Endothelial cell (in vitro differentiated cells): ENCODE data around the gene BRF1. TPM values are rescaled to one million over a fixed set of nuclear protein-coding genes. Genes with fewer than 3 reads are reported as not detected.
"Not testable (repeated sequence)": the region's sequence is repeated elsewhere in the genome, so short reads cannot be mapped to it uniquely, and the experiment has no call there.

Source experiments
- DNase-seq: peaks from one replicate; pipeline ENCODE4 v3.0.0; 2021; ENCODE audit warnings: low spot score
- H3K27ac Mint-ChIP-seq: one replicate; pipeline ENCODE4 v1.8.0; 2021; ENCODE audit warnings: mixed read lengths, inconsistent platforms; ENCODE audit not compliant: unreplicated experiment
- H3K27me3 Mint-ChIP-seq: one replicate; pipeline ENCODE4 v1.8.0; 2021; ENCODE audit warnings: mild to moderate bottlenecking, moderate library complexity, mixed read lengths, inconsistent platforms; ENCODE audit not compliant: unreplicated experiment
- H3K36me3 Mint-ChIP-seq: one replicate; pipeline ENCODE4 v1.8.0; 2021; ENCODE audit warnings: mild to moderate bottlenecking, low read depth, mixed read lengths, inconsistent platforms; ENCODE audit not compliant: unreplicated experiment
- H3K4me1 Mint-ChIP-seq: one replicate; pipeline ENCODE4 v1.8.0; 2021; ENCODE audit warnings: mild to moderate bottlenecking, mixed read lengths, inconsistent platforms; ENCODE audit not compliant: unreplicated experiment
- H3K4me3 Mint-ChIP-seq: one replicate; pipeline ENCODE4 v1.8.0; 2021; ENCODE audit warnings: mild to moderate bottlenecking, mixed read lengths, inconsistent platforms; ENCODE audit not compliant: unreplicated experiment
- H3K9me3 Mint-ChIP-seq: one replicate; pipeline ENCODE4 v1.8.0; 2021; ENCODE audit warnings: mixed read lengths, inconsistent platforms; ENCODE audit not compliant: unreplicated experiment
- total RNA-seq: library from RNA; stranded (reverse); fragmentation: NEBNext Ultra II Directional; extraction: Animal tissue kit (Norgen Biotek cat#: 25700); gene quantifications from one replicate; pipeline ENCODE4 v1.2.1, GENCODE V29; 2021; ENCODE audit not compliant: unreplicated experiment
- TF ChIP-seq, protein P1 (sequence below): fragments of 200-600 bp; sonication (generic); IDR thresholded peaks from one replicate; pipeline ENCODE4 v1.5.0; 2021; ENCODE audit warnings: antibody characterized with exemption; ENCODE audit not compliant: unreplicated experiment

BRF1 gene
- total RNA-seq, 1 donor from 2014 or later = 40.9 TPM

GRCh38 chr14:105294142-105294597 lies 6.6 kb downstream of the BRF1 start:
- no peaks in the 10 kb centered on the region for H3K36me3 Mint-ChIP-seq
- H3K4me1 Mint-ChIP-seq = peaks cover 14% of the 10 kb centered on the region
- peak overlapping the region; percentile 32 for H3K27ac Mint-ChIP-seq
- DNase-seq = no peak
- peaks cover 5% of the 10 kb centered on the region for H3K27me3 Mint-ChIP-seq
- TF ChIP-seq, protein P1, sequence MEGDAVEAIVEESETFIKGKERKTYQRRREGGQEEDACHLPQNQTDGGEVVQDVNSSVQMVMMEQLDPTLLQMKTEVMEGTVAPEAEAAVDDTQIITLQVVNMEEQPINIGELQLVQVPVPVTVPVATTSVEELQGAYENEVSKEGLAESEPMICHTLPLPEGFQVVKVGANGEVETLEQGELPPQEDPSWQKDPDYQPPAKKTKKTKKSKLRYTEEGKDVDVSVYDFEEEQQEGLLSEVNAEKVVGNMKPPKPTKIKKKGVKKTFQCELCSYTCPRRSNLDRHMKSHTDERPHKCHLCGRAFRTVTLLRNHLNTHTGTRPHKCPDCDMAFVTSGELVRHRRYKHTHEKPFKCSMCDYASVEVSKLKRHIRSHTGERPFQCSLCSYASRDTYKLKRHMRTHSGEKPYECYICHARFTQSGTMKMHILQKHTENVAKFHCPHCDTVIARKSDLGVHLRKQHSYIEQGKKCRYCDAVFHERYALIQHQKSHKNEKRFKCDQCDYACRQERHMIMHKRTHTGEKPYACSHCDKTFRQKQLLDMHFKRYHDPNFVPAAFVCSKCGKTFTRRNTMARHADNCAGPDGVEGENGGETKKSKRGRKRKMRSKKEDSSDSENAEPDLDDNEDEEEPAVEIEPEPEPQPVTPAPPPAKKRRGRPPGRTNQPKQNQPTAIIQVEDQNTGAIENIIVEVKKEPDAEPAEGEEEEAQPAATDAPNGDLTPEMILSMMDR = no peak
- H3K9me3 Mint-ChIP-seq = no peaks in the 10 kb centered on the region
- H3K4me3 Mint-ChIP-seq = peak overlapping the region; percentile 3

DNA sequence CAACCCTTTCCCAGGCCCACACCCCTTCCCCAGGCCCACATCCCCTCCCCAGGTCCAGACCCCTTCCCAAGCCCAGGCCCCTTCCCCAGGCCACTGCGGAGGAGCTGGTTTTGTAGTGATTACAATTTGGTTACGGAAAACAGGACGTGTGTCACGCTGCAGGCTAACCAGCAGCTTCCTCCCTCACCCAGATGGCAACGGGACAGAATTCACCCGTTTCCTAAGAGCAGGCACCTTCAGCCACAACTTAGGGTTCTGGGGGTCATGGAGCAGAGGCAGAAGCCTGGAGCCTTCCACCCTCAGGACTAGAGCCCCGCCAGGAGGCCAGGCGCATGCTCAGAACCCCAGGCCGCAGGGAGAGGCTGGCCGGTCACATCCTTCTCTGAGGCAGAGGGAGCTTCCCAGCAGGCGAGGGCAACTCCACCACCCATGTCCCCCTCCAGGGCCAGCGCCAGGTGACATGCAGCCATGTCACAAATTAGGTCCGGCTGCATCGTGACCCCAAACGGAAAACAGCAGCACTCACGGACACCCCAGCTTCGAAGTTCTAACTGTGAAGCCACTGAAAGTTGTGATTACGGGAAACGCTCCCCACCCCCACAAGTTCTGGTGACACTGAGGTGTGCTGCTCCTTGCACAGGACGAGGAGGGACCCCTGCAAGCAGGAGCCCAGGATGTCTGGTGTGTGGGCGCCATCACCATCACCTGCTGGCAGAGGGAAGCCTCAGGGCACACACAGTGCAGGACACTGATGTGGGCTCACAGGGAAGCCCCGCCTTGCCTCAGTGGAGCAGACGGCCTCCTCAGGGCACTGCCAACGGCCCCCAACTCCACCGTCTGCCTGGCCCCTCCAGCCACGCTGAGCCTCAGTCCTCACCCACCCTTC lies 7.7 kb downstream of the BRF1 start:
- TF ChIP-seq, protein P1 = no peak
- Mint-ChIP-seq H3K36me3 (no peaks in the 10 kb centered on the region), H3K9me3 (no peaks in the 10 kb centered on the region), H3K27ac (peak overlapping the region; percentile 80), H3K4me1 (peaks cover 14% of the 10 kb centered on the region), H3K27me3 (peaks cover 5% of the 10 kb centered on the region), H3K4me3 (no peak overlapping the region)
- no peak for DNase-seq

- Mint-ChIP-seq H3K36me3 (peaks cover 1% of the 10 kb centered on the region), H3K27ac (no peak overlapping the region), H3K4me3 (no peak overlapping the region), H3K9me3 (no peaks in the 10 kb centered on the region), H3K4me1 (peaks cover 14% of the 10 kb centered on the region), H3K27me3 (peaks cover 5% of the 10 kb centered on the region)
- TF ChIP-seq, protein P1 = no peak
- DNase-seq = no peak
Measured at GRCh38 chr14:105290621-105291346, 10.0 kb downstream of the BRF1 start.

DNA sequence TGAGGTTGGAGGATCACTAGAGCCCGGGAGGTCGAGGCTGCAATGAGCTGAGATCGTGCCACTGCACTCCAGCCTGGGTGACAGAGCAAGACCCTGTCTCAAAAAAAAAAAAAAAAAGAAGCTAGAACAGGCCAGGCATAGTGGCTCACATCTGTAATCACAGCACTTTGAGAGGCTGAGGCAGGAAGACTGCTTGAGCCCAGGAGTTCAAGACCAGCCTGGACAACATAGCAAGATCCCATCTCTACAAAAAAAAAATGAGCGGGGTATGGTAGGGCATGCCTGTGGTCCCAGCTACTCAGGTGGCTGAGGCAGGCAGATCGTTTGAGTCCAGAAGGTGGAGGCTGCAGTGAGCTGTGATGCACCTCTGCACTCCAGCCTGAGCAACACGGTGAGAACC lies 11.9 kb downstream of the BRF1 start:
- Mint-ChIP-seq H3K4me1 (peaks cover 22% of the 10 kb centered on the region), H3K36me3 (peaks cover 10% of the 10 kb centered on the region)
- not testable (repeated sequence) for H3K4me3 Mint-ChIP-seq, DNase-seq, H3K27ac Mint-ChIP-seq, H3K9me3 Mint-ChIP-seq, H3K27me3 Mint-ChIP-seq

- no peaks in the 10 kb centered on the region for H3K9me3 Mint-ChIP-seq
- H3K27ac Mint-ChIP-seq = no peak overlapping the region
- no peak for DNase-seq
- no peak overlapping the region for H3K4me3 Mint-ChIP-seq
- peaks cover 5% of the 10 kb centered on the region for H3K27me3 Mint-ChIP-seq
- H3K4me1 Mint-ChIP-seq = peaks cover 24% of the 10 kb centered on the region
- TF ChIP-seq, protein P1 = no peak
- peaks cover 10% of the 10 kb centered on the region for H3K36me3 Mint-ChIP-seq
Measured at GRCh38 chr14:105287249-105288102, 13.3 kb downstream of the BRF1 start.
